Ishikawa (cell line): ENCODE measurements around the gene PPIA.

Experiments
- CEBPB ChIP-seq: IDR thresholded peaks from 2 replicates; pipeline ENCODE4 v1.6.1; 2012
- CREB1 ChIP-seq: IDR thresholded peaks from 2 replicates; pipeline ENCODE4 v1.6.1; 2012; ENCODE audit warnings: low read depth
- EGR1 ChIP-seq: IDR thresholded peaks from 2 replicates; pipeline ENCODE4 v1.6.1; 2012
- EP300 ChIP-seq: IDR thresholded peaks from 2 replicates; pipeline ENCODE4 v1.6.1; 2012; ENCODE audit warnings: borderline replicate concordance
- FOXM1 ChIP-seq: IDR thresholded peaks from 2 replicates; pipeline ENCODE4 v1.6.1; 2012; ENCODE audit warnings: low read depth, borderline replicate concordance
- MAX ChIP-seq: IDR thresholded peaks from 2 replicates; pipeline ENCODE4 v1.6.1; 2012
- NFIC ChIP-seq: IDR thresholded peaks from 2 replicates; pipeline ENCODE4 v1.6.1; 2012
- RAD21 ChIP-seq: IDR thresholded peaks from 2 replicates; pipeline ENCODE4 v1.6.1; 2012; ENCODE audit warnings: low read depth
- REST ChIP-seq: IDR thresholded peaks from 2 replicates; pipeline ENCODE4 v1.6.1; 2012; ENCODE audit warnings: low read depth, mild to moderate bottlenecking
- TAF1 ChIP-seq: IDR thresholded peaks from 2 replicates; pipeline ENCODE4 v1.6.1; 2012; ENCODE audit warnings: low read depth, mild to moderate bottlenecking
- TCF12 ChIP-seq: IDR thresholded peaks from 2 replicates; pipeline ENCODE4 v1.6.1; 2012; ENCODE audit warnings: low read depth
- TEAD4 ChIP-seq: IDR thresholded peaks from 2 replicates; pipeline ENCODE4 v1.6.1; 2012
- USF1 ChIP-seq: IDR thresholded peaks from 2 replicates; pipeline ENCODE4 v1.6.1; 2012
- YY1 ChIP-seq: IDR thresholded peaks from 2 replicates; pipeline ENCODE4 v1.6.1; 2012; ENCODE audit warnings: low read depth
- ZBTB7A ChIP-seq: IDR thresholded peaks from 2 replicates; pipeline ENCODE4 v1.6.1; 2012; ENCODE audit warnings: low read depth

Gene PPIA

GRCh38 chr7:44754802-44755697 is 41.4 kb upstream of the PPIA start:
- TF ChIP-seq TAF1 (no peak), EGR1 (no peak), TCF12 (no peak), YY1 (no peak), NFIC (no peak), EP300 (no peak), USF1 (no peak), CREB1 (no peak), MAX (no peak), FOXM1 (no peak), RAD21 (no peak), CEBPB (no peak), ZBTB7A (no peak), TEAD4 (no peak)

- TF ChIP-seq ZBTB7A (no peak), TAF1 (no peak), EP300 (no peak), CREB1 (no peak), TEAD4 (no peak), YY1 (no peak), CEBPB (no peak), NFIC (no peak), MAX (no peak), TCF12 (no peak), REST (no peak), USF1 (no peak), RAD21 (no peak), FOXM1 (no peak), EGR1 (no peak)
Observed at GRCh38 chr7:44755698-44756627, 40.5 kb upstream of the PPIA start.

- TF ChIP-seq YY1 (no peak), CREB1 (no peak)
Observed at GRCh38 chr7:44756904-44757303, 39.6 kb upstream of the PPIA start.

- TF ChIP-seq ZBTB7A, result no peak
- no peak for TF ChIP-seq TEAD4
- TF ChIP-seq REST, result no peak
- TF ChIP-seq RAD21, result no peak
- TF ChIP-seq EP300, result no peak
- no peak for TF ChIP-seq MAX
Observed at GRCh38 chr7:44757311-44757710, 39.2 kb upstream of the PPIA start.

GRCh38 chr7:44757739-44758138 is 38.7 kb upstream of the PPIA start:
- TF ChIP-seq USF1, result no peak
- no peak for TF ChIP-seq TAF1
- no peak for TF ChIP-seq EGR1
- no peak for TF ChIP-seq TEAD4
- TF ChIP-seq CREB1, result no peak
- no peak for TF ChIP-seq FOXM1
- TF ChIP-seq RAD21, result no peak
- TF ChIP-seq REST, result no peak
- TF ChIP-seq TCF12, result no peak
